H1 (cell line): ENCODE data around the gene MKX. TPM values are rescaled to one million over a fixed set of nuclear protein-coding genes. Genes with fewer than 3 reads are reported as not detected.

ENCODE experiments used
- GABPA ChIP-seq: IDR thresholded peaks from 2 replicates; pipeline ENCODE4 v1.6.1; 2011; ENCODE audit warnings: mild to moderate bottlenecking, low read length, moderate library complexity, borderline replicate concordance; ENCODE audit not compliant: insufficient read depth
- polyA plus RNA-seq, 7 experiments: library from polyadenylated mRNA; depleted of rRNA in 3 of 7; stranded (reverse) in 5 of 7; unstranded in 2 of 7; fragments of >200 nt in 5 of 7; fragments of 200-250 nt in 2 of 7; gene quantifications; 1 replicate in 5 of 7; 2 replicates in 1 of 7; 4 replicates in 1 of 7; pipeline versions ENCODE4 v1.2.1 to v1.2.3, GENCODE V29; 2011 to 2013; ENCODE audit warnings: missing spikeins in 2 of 7, mixed read lengths in 2 of 7
- total RNA-seq: library from RNA; stranded (reverse); fragmentation: NEBNext Ultra II Directional; extraction: Animal tissue kit (Norgen Biotek cat#: 25700); gene quantifications from 2 replicates; pipeline ENCODE4 v1.2.1, GENCODE V29; 2021

The MKX gene
- total and polyA plus RNA-seq, 2 of the 8 experiments (the other 6 are each of a cell fraction or from before 2014, with no cell fraction given): 0.21 to 1.3 TPM

GRCh38 chr10:27646194-27646593, 99.4 kb downstream of the MKX start (continued):
- TF ChIP-seq GABPA: no peak
- TF ChIP-seq, all 59 proteins: peak for 0
